Activated naive CD4-positive, alpha-beta T cell treated with anti-CD3 and anti-CD28 coated beads for 36 hours (primary cell): Measurements from ENCODE around the gene UBE3B. TPM values are rescaled to one million over a fixed set of nuclear protein-coding genes. Genes with fewer than 3 reads are reported as not detected.

Experiments
- total RNA-seq, 2 experiments: library from RNA; stranded (reverse); gene quantifications; one replicate each; pipeline ENCODE4 v1.2.3, GENCODE V29; 2021

UBE3B gene
- total RNA-seq, 2 experiments from 2014 or later = 26.2 to 26.6 TPM

Other genes with a start within 250 kb of the UBE3B start
- not detected for gene FOXN4, start 168.3 kb upstream of the UBE3B start, total RNA-seq
- not detected for gene MYO1H, start 129.7 kb upstream of the UBE3B start, total RNA-seq
- 10 to 100 TPM; 31.1 to 33.4 TPM for gene KCTD10, start 334 bp upstream of the UBE3B start, total RNA-seq
- 10 to 100 TPM; 43.8 to 44.9 TPM for gene MMAB, start 95.9 kb downstream of the UBE3B start, total RNA-seq
- 10 to 100 TPM; 19.8 to 20.2 TPM for gene MVK, start 96.2 kb downstream of the UBE3B start, total RNA-seq
- gene FAM222A, start 236.2 kb downstream of the UBE3B start, total RNA-seq = under 1 TPM; 0.20 to 0.38 TPM